Measurements from ENCODE around the gene SRSF4.
"Not testable (repeated sequence)": the region's sequence is repeated elsewhere in the genome, so short reads cannot be mapped to it uniquely, and the experiment has no call there.

SRSF4 gene

DNA sequence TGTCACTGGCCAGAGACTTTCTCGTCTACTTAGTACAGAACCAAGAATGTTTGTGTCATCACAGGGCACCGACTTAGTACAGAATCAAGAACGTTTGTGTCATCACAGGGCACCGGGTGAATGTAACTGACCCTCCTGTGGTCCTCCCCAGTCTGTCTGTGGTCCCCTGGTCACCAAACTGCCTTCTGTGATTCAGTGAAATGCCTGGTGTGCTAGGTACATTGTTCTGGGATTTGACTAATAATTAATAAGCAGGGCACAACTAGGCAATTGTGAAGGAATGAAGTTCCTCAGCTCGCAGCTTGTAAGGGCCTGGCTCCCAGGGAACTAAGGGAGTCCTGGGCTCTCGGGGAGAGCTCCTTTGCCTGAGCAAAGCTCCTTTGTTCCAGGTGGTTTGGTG is 41.8 kb upstream of the SRSF4 start:
- Histone ChIP-seq H3K36me3 (ENCODE audit: control insufficient read depth, low read length) (peaks cover 24% of the 10 kb centered on the region), H3K9me3 (ENCODE audit: control insufficient read depth, insufficient read depth, low read length) (no peaks in the 10 kb centered on the region), H4K20me1 (ENCODE audit: control insufficient read depth, insufficient read depth, low read depth, low read length) (no peaks in the 10 kb centered on the region), H3K79me2 (ENCODE audit: control insufficient read depth, low read length) (peaks cover 15% of the 10 kb centered on the region), H3F3A (ENCODE audit: control insufficient read depth, insufficient read depth) (no peaks in the 10 kb centered on the region), H3K27ac (ENCODE audit: low read depth, low read length) (no peak overlapping the region), H3K4me2 (ENCODE audit: low read length) (no peak overlapping the region), H3K9me2 (replicated peaks; ENCODE audit: control insufficient read depth, low read length) (no peaks in the 10 kb centered on the region), H3K4me3 (ENCODE audit: low read length) (no peak overlapping the region), H3K27me3 (ENCODE audit: control insufficient read depth, low read length) (no peaks in the 10 kb centered on the region), H3K4me1 (ENCODE audit: control insufficient read depth, low read length) (no peaks in the 10 kb centered on the region)
- no peak for TF ChIP-seq EZH2phosphoT487 (IDR thresholded peaks at IDR 0.05; ENCODE audit: borderline replicate concordance, low read length)
- no peak for TF ChIP-seq CTCF (IDR thresholded peaks at IDR 0.05; ENCODE audit: low read depth, low read length, poor library complexity, severe bottlenecking)

GRCh38 chr1:29222686-29223085 is 41.0 kb upstream of the SRSF4 start:
- Histone ChIP-seq H3K9me3 (ENCODE audit: control insufficient read depth, insufficient read depth, low read length) (no peaks in the 10 kb centered on the region), H3K36me3 (ENCODE audit: control insufficient read depth, low read length) (peaks cover 23% of the 10 kb centered on the region), H3K4me3 (ENCODE audit: low read length) (no peak overlapping the region), H3K27ac (ENCODE audit: low read depth, low read length) (no peak overlapping the region), H3K4me2 (ENCODE audit: low read length) (no peak overlapping the region), H3K27me3 (ENCODE audit: control insufficient read depth, low read length) (no peaks in the 10 kb centered on the region), H4K20me1 (ENCODE audit: control insufficient read depth, insufficient read depth, low read depth, low read length) (no peaks in the 10 kb centered on the region), H3F3A (ENCODE audit: control insufficient read depth, insufficient read depth) (no peaks in the 10 kb centered on the region), H3K4me1 (ENCODE audit: control insufficient read depth, low read length) (no peaks in the 10 kb centered on the region), H3K79me2 (ENCODE audit: control insufficient read depth, low read length) (peaks cover 9% of the 10 kb centered on the region), H3K9me2 (replicated peaks; ENCODE audit: control insufficient read depth, low read length) (no peaks in the 10 kb centered on the region)
- TF ChIP-seq CTCF (IDR thresholded peaks at IDR 0.05; ENCODE audit: low read depth, low read length, poor library complexity, severe bottlenecking) (no peak), EZH2phosphoT487 (IDR thresholded peaks at IDR 0.05; ENCODE audit: borderline replicate concordance, low read length) (no peak)

DNA sequence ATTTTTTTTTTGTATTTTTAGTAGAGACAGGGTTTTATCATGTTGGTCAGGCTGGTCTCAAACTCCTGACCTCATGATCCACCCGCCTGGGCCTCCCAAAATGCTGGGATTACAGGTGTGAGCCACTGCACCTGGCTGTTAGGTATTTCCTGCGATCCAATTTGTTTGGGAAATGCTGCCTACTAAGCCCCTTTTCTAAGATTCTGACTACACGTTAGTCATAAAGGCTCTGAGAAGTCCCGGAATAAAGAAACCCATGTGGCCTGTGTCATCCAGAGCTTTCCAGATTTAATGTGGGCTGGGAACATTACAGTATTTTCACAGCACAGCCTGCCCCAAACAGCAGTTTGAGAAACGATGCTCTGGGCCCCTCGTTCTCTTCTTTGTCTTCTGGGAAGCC is 40.6 kb upstream of the SRSF4 start:
- not testable (repeated sequence) for H3K27me3 ChIP-seq (ENCODE audit: control insufficient read depth, low read length); H4K20me1 ChIP-seq (ENCODE audit: control insufficient read depth, insufficient read depth, low read depth, low read length); H3K9me3 ChIP-seq (ENCODE audit: control insufficient read depth, insufficient read depth, low read length); H3K4me3 ChIP-seq (ENCODE audit: low read length); H3K27ac ChIP-seq (ENCODE audit: low read depth, low read length); H3K9me2 ChIP-seq (replicated peaks; ENCODE audit: control insufficient read depth, low read length); H3K79me2 ChIP-seq (ENCODE audit: control insufficient read depth, low read length); H3K4me1 ChIP-seq (ENCODE audit: control insufficient read depth, low read length); H3K4me2 ChIP-seq (ENCODE audit: low read length); H3F3A ChIP-seq (ENCODE audit: control insufficient read depth, insufficient read depth)
- peaks cover 21% of the 10 kb centered on the region for H3K36me3 ChIP-seq (ENCODE audit: control insufficient read depth, low read length)

- Histone ChIP-seq H3K9me3 (ENCODE audit: control insufficient read depth, insufficient read depth, low read length) (no peaks in the 10 kb centered on the region), H3F3A (ENCODE audit: control insufficient read depth, insufficient read depth) (no peaks in the 10 kb centered on the region), H3K4me1 (ENCODE audit: control insufficient read depth, low read length) (no peaks in the 10 kb centered on the region), H3K27me3 (ENCODE audit: control insufficient read depth, low read length) (no peaks in the 10 kb centered on the region), H3K9me2 (replicated peaks; ENCODE audit: control insufficient read depth, low read length) (no peaks in the 10 kb centered on the region), H3K79me2 (ENCODE audit: control insufficient read depth, low read length) (0 out of 2 replicates have a peak, but pooled peaks cover 5% of the 10 kb centered on the region), H3K4me3 (ENCODE audit: low read length) (no peak overlapping the region), H3K36me3 (ENCODE audit: control insufficient read depth, low read length) (peaks cover 24% of the 10 kb centered on the region), H3K27ac (ENCODE audit: low read depth, low read length) (no peak overlapping the region), H3K4me2 (ENCODE audit: low read length) (no peak overlapping the region), H4K20me1 (ENCODE audit: control insufficient read depth, insufficient read depth, low read depth, low read length) (no peaks in the 10 kb centered on the region)
- TF ChIP-seq EZH2phosphoT487 (IDR thresholded peaks at IDR 0.05; ENCODE audit: borderline replicate concordance, low read length) (no peak), CTCF (IDR thresholded peaks at IDR 0.05; ENCODE audit: low read depth, low read length, poor library complexity, severe bottlenecking) (no peak)
These were observed 39.6 kb upstream of the SRSF4 start for GRCh38 chr1:29221296-29221695.
